WI38 (cell line): ENCODE data around the gene NFKBIZ.

Experiments used
- H3K4me3 ChIP-seq: 2 replicates; pipeline ENCODE4 v1.5.1; 2011; ENCODE audit warnings: low read depth, mild to moderate bottlenecking, control low read depth, low read length
- TF ChIP-seq, protein P1 (sequence below): IDR thresholded peaks from 2 replicates; pipeline ENCODE4 v1.5.1; 2012; ENCODE audit warnings: low read depth, mild to moderate bottlenecking, control low read depth, low read length

NFKBIZ gene

DNA sequence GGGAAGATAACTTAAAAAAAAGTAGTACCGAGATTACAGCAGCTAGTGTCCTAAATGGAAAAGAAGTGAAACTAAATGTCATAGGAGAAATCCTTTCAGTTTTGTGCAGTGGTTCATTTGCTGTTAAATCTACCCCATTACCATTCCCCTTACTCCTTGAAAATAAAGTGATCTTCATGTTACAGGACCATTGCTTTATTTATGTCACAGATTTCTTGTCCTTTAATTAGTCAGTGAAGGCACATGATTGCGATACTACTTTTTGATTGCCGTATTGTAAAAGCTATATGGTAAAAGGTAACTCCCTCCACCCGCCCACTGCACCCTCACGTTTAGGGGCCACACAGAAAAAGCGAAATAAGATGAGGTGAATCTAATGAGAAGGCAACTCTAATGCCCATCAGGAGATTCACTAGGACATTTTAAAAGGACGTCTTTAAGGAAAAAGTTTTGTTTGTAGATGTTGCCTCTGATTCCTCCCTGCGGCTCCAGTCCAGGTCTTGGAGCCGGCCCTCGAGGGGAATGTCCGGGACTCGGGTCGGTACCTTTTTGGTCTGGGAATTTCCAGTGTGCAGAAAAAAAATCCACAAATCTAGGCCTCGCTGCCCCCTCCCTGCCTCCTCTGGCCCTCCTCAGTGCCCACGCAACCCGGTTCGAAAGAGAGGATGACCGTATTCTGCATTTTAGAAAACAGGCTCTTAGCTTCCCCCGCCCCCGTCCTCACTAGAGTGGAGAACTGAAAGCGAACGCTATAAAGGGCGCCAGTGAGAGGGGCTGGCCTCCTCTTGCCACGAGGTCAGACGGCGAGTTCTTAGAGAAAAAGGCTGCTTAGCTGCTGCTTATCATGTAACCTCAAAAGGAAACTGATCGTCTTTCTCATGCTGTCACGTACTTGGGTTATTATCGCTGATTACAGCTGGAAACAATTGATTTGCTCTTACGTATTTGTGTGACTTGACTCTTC is 21.8 kb upstream of the NFKBIZ start:
- H3K4me3 ChIP-seq = peak overlapping the region; percentile 60
- TF ChIP-seq, protein P1, sequence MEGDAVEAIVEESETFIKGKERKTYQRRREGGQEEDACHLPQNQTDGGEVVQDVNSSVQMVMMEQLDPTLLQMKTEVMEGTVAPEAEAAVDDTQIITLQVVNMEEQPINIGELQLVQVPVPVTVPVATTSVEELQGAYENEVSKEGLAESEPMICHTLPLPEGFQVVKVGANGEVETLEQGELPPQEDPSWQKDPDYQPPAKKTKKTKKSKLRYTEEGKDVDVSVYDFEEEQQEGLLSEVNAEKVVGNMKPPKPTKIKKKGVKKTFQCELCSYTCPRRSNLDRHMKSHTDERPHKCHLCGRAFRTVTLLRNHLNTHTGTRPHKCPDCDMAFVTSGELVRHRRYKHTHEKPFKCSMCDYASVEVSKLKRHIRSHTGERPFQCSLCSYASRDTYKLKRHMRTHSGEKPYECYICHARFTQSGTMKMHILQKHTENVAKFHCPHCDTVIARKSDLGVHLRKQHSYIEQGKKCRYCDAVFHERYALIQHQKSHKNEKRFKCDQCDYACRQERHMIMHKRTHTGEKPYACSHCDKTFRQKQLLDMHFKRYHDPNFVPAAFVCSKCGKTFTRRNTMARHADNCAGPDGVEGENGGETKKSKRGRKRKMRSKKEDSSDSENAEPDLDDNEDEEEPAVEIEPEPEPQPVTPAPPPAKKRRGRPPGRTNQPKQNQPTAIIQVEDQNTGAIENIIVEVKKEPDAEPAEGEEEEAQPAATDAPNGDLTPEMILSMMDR = no peak

DNA sequence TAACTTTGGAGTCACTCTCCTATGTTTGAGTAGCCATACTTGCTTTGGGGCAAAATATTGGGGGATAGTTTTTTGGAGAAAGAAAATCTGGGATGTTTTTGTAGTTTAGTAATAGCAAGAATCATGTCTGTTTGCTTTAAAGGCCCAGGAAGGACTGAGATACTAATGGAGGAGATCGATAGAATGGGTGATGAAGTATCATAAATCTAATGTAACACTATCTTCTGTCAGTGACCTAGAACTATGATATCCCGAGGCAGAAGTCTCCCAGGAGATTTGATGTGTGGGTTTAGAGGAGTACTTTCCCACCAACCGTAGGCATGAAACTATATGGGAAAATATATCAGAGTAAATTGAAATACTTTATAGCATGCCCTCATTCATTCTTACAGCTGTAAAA is 21.0 kb upstream of the NFKBIZ start:
- TF ChIP-seq, protein P1 = no peak
- peak overlapping the region; percentile 60 for H3K4me3 ChIP-seq

DNA sequence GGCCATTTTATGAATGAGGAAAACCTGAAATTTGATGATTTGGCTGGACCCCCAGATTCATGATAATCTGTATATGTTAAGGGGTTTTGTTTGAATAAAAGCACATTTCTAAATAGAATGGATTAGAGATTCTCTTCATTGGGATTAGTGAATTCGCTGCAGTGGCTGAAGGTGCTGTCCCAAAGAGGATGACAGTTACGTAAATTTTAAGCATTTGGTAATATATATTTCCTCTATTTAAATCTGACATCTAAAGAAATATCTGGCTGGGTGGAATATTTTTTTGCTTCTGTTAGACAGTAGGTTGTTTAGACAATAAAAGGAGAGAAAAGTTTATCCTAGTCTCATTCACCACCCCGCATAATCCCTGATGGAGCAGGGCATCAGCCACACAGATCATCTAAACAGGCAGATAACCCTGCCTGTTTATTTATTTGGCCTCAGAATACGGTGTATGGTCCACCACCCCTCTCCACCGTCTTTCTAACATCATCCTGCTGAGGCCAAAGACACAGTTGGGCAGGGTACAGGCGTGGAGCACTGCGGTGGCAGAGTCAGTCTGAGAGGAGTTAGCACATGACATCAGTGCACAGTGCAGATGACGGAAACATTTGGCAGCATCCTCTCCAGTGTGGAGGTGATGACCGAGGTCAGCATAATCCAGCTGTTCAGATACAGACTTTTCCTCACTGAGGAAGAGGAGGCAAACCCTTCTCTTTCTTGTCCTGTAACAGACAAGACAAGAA is 20.4 kb upstream of the NFKBIZ start:
- peak overlapping the region; percentile 60 for H3K4me3 ChIP-seq
- TF ChIP-seq, protein P1 = no peak

DNA sequence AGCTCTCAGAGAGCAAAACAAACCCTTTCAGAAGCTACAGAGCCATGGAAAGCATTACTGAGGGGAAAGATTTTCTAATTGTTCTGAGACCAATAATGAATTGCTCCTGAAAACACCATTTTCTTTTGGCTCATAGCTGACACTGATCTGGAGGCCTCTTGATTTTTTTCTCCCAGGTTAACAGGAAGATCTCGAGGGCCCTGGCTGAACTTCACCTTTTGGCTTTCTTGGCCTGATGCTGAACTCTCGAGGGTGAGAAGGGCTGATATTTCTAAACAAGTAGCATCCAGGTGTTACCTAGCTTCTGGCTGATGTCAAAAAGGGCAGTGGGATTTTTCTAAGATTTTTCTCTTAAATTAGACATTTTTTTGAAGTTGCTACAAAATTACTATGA is 19.9 kb upstream of the NFKBIZ start:
- TF ChIP-seq, protein P1 = no peak
- peak overlapping the region; percentile 1; the same call in 1 of the 2 replicates for H3K4me3 ChIP-seq

DNA sequence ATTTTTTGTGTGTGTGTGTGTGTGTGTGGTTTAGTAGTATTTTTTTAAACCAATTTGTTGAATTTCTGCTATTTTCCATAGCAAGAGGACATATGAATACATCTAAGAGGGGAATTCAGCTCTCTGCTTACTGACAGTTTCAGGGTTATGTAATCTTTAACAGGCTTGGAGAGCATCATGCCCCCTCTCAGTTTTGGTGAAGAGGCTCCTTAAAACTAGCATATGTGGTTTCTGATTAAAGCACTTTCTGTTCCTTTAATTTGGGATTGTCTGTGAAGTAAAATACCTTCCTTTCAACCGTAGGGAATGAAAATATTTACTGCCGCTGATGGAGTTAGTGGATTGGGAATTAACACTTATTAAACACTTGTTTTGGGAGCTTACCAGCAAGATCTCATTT is 19.4 kb upstream of the NFKBIZ start:
- H3K4me3 ChIP-seq = no peak overlapping the region
- TF ChIP-seq, protein P1 = no peak

DNA sequence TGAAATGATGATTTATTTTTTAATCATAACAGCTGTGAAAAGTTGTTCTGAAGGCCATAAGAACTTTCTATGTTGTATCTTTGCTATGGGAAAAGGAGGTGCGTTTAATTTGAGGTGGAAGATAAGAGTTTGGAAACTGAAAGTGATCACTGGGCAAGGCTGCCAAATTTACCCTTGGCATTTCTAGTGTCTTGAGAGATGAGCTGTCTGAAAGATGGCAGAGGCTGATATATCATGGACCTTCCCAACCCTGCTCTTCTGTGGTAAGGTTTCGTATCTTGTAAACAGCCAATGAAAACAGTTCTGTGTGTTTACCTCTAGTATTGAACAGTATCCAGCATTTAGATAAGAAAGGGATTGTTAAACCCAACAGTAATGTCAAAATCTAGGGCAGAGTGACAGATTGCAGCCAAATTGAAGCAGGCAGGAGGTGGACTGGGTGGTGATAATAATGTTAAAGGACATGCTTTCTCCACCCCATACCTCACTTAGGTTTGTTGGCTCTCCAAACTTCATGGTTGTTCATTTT is 15.8 kb upstream of the NFKBIZ start:
- TF ChIP-seq, protein P1 = no peak
- H3K4me3 ChIP-seq = no peak overlapping the region
